ENCODE measurements around the gene STXBP1. TPM values are rescaled to one million over a fixed set of nuclear protein-coding genes. Genes with fewer than 3 reads are reported as not detected.

The STXBP1 gene
- total RNA-seq, 1 donor = 19.9 TPM

DNA sequence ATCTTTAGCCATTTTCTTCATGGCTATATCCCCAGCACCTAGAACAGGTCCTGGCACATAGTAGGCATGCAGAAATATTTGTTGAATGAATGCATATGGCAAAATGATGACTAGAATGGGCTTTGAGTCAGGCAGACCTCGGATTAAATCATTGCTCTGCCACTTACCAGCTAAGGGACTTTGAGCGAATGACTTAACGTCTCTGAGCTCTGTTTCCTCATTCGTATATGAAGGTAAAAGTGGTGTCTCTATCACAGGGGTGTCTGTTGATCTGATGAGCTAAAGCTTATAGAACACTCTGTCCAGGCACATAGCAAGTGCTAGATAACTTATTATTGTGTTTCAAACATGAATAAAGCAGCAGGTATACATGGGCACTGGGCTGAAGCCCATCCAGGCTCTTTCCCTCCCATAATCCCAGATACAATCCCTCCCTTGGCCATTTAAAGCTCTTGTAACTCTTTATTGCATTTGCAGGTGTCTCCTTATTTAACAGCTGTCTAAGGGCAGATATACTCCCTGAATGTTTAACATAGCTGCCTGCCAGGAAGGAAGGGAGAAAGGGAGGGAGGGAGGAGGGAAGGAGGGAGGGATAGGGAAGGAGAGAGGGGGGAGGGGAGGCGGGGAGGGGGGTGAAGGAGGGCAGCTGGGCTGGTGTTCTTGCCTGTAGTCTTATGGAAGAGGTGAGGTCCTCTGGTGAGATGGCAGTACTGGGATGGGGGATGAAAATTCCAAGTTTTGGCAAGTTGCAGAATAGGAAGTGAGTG, 23.2 kb upstream of the STXBP1 start:
- Histone ChIP-seq H3K79me2 (ENCODE audit: insufficient read depth, low read length) (peaks cover 15% of the 10 kb centered on the region), H3K4me1 (ENCODE audit: insufficient read depth, low read length) (peaks cover 11% of the 10 kb centered on the region), H3K27me3 (ENCODE audit: insufficient read depth, low read length) (no peaks in the 10 kb centered on the region), H4K20me1 (ENCODE audit: insufficient read depth, low read length) (no peaks in the 10 kb centered on the region), H3K4me3 (ENCODE audit: insufficient read depth, low read length) (no peak overlapping the region), H2AFZ (ENCODE audit: low read length) (no peak overlapping the region), H3K4me2 (ENCODE audit: insufficient read depth, low read length) (no peak overlapping the region), H3K9me3 (ENCODE audit: low read depth, low read length) (no peaks in the 10 kb centered on the region), H3K27ac (ENCODE audit: low read depth, low read length) (no peak overlapping the region), H3K36me3 (ENCODE audit: insufficient read depth, low read length) (no peaks in the 10 kb centered on the region)
- TF ChIP-seq, protein P1, sequence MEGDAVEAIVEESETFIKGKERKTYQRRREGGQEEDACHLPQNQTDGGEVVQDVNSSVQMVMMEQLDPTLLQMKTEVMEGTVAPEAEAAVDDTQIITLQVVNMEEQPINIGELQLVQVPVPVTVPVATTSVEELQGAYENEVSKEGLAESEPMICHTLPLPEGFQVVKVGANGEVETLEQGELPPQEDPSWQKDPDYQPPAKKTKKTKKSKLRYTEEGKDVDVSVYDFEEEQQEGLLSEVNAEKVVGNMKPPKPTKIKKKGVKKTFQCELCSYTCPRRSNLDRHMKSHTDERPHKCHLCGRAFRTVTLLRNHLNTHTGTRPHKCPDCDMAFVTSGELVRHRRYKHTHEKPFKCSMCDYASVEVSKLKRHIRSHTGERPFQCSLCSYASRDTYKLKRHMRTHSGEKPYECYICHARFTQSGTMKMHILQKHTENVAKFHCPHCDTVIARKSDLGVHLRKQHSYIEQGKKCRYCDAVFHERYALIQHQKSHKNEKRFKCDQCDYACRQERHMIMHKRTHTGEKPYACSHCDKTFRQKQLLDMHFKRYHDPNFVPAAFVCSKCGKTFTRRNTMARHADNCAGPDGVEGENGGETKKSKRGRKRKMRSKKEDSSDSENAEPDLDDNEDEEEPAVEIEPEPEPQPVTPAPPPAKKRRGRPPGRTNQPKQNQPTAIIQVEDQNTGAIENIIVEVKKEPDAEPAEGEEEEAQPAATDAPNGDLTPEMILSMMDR (IDR thresholded peaks at IDR 0.05; ENCODE audit: extremely low read depth, low read depth, low read length) = no peak
- no peak for DNase-seq (ENCODE audit: insufficient read length, low spot score, missing footprints)

DNA sequence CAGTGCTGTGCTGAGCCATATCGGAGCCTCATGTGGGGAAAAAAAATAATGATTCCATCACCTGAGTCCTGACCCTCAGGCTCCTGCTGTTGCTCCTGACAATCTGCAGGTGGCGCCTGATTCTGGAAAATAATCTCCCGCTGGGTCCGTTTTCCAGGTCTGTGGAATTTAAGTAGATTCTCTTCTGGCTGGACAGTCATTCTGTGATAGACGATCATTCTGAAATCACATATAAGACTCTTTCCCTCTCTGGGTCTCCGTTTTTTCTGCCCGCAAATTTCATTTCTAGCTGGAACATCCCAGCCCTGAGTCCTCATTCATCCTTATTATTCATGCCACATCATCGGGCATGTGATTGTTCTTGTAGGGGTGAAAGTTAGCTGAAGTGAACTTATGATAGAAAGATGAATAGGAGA, 22.1 kb upstream of the STXBP1 start:
- Histone ChIP-seq H3K27me3 (ENCODE audit: insufficient read depth, low read length) (no peaks in the 10 kb centered on the region), H3K9me3 (ENCODE audit: low read depth, low read length) (no peaks in the 10 kb centered on the region), H3K4me2 (ENCODE audit: insufficient read depth, low read length) (peak overlapping the region; percentile 60), H3K4me3 (ENCODE audit: insufficient read depth, low read length) (no peak overlapping the region), H4K20me1 (ENCODE audit: insufficient read depth, low read length) (no peaks in the 10 kb centered on the region), H3K27ac (ENCODE audit: low read depth, low read length) (no peak overlapping the region), H3K36me3 (ENCODE audit: insufficient read depth, low read length) (no peaks in the 10 kb centered on the region), H3K79me2 (ENCODE audit: insufficient read depth, low read length) (peaks cover 15% of the 10 kb centered on the region), H3K4me1 (ENCODE audit: insufficient read depth, low read length) (peaks cover 6% of the 10 kb centered on the region), H2AFZ (ENCODE audit: low read length) (peak overlapping the region; percentile 18)
- TF ChIP-seq, protein P1 (IDR thresholded peaks at IDR 0.05; ENCODE audit: extremely low read depth, low read depth, low read length) = peak; percentile 92
- peak; percentile 95 for DNase-seq (ENCODE audit: insufficient read length, low spot score, missing footprints)

DNA sequence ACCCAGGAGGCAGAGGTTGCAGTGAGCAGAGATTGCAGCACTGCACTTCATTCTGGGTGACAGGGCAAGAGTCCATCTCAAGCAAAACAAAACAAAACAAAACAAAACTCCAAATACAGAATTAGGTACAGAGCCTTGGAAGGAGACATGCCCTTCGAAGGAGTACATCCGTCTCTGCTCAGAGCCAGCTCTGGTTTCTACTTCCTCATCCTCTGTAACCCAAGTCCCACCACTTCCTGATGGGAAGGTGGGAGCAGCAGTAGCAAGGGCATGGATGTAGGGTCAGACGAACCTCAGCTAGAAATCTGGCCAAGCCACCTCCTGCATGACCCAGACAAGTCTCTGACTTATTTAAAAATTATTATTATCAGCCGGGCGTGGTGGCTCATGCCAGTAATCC, 16.5 kb upstream of the STXBP1 start:
- no peak for DNase-seq (ENCODE audit: insufficient read length, low spot score, missing footprints)
- no peaks in the 10 kb centered on the region for H3K9me3 ChIP-seq (ENCODE audit: low read depth, low read length)
- TF ChIP-seq, protein P1 (IDR thresholded peaks at IDR 0.05; ENCODE audit: extremely low read depth, low read depth, low read length) = no peak
- no peak overlapping the region for H3K4me2 ChIP-seq (ENCODE audit: insufficient read depth, low read length)
- no peaks in the 10 kb centered on the region for H3K4me1 ChIP-seq (ENCODE audit: insufficient read depth, low read length)
- H4K20me1 ChIP-seq (ENCODE audit: insufficient read depth, low read length) = no peaks in the 10 kb centered on the region
- H2AFZ ChIP-seq (ENCODE audit: low read length) = no peak overlapping the region
- H3K27ac ChIP-seq (ENCODE audit: low read depth, low read length) = no peak overlapping the region
- H3K79me2 ChIP-seq (ENCODE audit: insufficient read depth, low read length) = no peaks in the 10 kb centered on the region
- H3K27me3 ChIP-seq (ENCODE audit: insufficient read depth, low read length) = no peaks in the 10 kb centered on the region
- no peaks in the 10 kb centered on the region for H3K36me3 ChIP-seq (ENCODE audit: insufficient read depth, low read length)
- H3K4me3 ChIP-seq (ENCODE audit: insufficient read depth, low read length) = no peak overlapping the region

DNA sequence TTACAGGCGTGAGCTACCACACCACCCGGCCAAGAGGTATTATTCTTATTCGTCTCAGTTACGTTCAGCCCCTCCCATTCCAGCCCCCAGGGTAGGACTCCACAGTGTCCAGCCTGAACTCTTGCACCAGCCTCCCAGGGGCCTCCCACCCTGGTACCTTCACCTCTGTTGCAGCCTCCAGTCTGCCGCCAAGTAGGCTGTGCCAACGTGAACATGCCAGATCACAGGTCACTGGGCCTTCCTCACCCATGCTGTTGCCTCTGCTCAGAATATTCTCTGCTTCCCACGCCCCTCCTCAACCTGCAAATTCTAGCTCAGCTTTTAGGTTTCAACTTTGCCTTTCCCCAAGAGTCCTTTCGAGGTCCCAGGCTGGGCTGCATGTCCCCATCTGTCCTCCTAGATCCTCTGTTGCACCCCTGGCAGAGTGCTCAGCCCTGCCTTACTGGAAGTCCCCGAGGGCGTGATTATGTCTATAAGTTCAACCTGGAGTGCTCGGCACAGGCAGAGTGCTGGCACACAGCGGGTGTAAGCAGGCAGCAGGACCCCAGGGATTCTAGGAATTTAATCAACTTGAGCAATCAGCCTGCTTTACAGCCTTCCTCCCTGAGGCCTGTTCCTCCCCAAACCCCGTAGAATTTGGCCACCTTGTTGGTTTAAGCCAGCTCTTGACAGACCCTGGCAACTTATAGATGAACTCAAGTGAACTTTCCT, 13.1 kb upstream of the STXBP1 start:
- Histone ChIP-seq H3K27me3 (ENCODE audit: insufficient read depth, low read length) (no peaks in the 10 kb centered on the region), H3K36me3 (ENCODE audit: insufficient read depth, low read length) (no peaks in the 10 kb centered on the region), H3K9me3 (ENCODE audit: low read depth, low read length) (no peaks in the 10 kb centered on the region), H3K4me2 (ENCODE audit: insufficient read depth, low read length) (no peak overlapping the region), H4K20me1 (ENCODE audit: insufficient read depth, low read length) (no peaks in the 10 kb centered on the region), H3K79me2 (ENCODE audit: insufficient read depth, low read length) (no peaks in the 10 kb centered on the region), H3K4me3 (ENCODE audit: insufficient read depth, low read length) (no peak overlapping the region), H2AFZ (ENCODE audit: low read length) (no peak overlapping the region), H3K27ac (ENCODE audit: low read depth, low read length) (no peak overlapping the region), H3K4me1 (ENCODE audit: insufficient read depth, low read length) (no peaks in the 10 kb centered on the region)
- TF ChIP-seq, protein P1 (IDR thresholded peaks at IDR 0.05; ENCODE audit: extremely low read depth, low read depth, low read length) = no peak
- no peak for DNase-seq (ENCODE audit: insufficient read length, low spot score, missing footprints)
